HG03064 (cell line): Measurements from ENCODE around the gene CGNL1.

Experiments used
- ATAC-seq: cut with Tn5 transposase; IDR thresholded peaks from one replicate; pipeline ENCODE4 v1.9.1; 2021; ENCODE audit warnings: low read depth; ENCODE audit not compliant: unreplicated experiment

Gene CGNL1

DNA sequence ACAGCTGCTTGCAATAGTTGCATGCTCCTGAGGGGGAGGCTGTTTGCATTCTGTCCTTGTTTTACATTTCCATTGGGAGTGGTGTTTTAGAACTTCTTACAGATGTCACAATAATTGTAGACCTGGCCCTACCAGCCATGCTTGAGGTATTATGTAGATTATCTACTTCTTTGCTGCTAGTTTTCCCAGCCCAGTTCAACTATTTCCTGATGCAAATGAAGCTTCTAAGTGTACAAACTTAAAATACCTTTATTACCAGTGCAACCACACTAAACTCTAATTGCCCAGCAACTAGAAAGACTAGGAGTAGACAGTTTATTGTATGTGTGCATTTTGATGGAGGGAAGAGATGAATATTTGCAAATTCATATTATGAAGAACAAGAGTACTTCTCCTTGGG, 110.5 kb downstream of the CGNL1 start:
- no peak for ATAC-seq

GRCh38 chr15:57489122-57489521, 112.8 kb downstream of the CGNL1 start:
- no peak for ATAC-seq

- no peak for ATAC-seq
Observed at GRCh38 chr15:57493351-57493750, 117.0 kb downstream of the CGNL1 start.

GRCh38 chr15:57494581-57494980, 118.3 kb downstream of the CGNL1 start:
- ATAC-seq = no peak

DNA sequence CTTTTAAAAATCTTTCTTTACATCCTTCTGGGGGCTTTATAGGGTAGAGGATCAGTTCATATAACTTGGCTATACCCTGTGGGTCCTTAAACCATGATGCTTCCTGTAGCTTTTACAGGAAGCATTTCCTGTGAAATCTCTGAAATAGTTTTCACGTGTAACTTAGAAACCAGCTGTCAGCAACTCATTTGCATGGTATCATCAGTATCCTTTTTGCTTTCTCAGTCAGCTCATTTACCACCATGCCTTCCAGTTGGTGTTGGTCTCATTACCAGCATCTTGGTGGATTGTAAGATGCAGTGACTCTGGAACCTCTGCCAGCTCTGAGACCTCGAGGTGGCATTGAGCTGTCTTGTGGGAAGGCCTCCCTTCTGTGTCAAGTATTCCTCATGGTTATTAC, 118.7 kb downstream of the CGNL1 start:
- ATAC-seq = no peak

DNA sequence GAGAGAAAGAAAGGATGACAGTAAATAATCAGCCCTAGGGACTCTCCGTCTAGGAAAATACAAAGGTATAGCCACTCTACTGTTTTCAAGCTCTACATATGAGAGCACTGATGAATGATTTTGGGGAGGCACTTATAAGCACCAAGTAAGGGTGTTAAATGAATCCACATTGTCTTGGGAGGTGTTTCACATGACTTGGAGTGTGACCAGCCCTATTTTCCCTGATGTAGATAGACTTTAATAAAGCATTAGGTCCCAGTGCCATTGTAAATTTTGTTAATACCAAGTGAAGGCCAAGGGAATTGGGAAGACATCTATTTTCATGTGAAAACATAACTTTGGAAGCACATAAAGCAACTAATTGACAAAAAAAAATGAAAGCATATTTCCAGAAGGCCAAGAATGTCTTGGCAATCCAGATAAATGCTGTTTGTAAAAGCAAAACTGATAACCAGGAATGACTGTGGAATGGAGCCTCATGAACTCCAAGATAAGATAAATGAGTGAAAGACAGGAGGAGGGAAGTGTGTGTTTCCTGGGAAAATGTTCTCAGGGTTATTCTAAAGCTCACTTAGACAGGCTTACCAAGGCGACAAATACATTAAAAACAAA, 119.4 kb downstream of the CGNL1 start:
- ATAC-seq = no peak

GRCh38 chr15:57496594-57496945, 120.3 kb downstream of the CGNL1 start:
- ATAC-seq = no peak

GRCh38 chr15:57496946-57497869, 120.9 kb downstream of the CGNL1 start:
- no peak for ATAC-seq

GRCh38 chr15:57500256-57500655, 124.0 kb downstream of the CGNL1 start:
- ATAC-seq = no peak

GRCh38 chr15:57500979-57501576, 124.8 kb downstream of the CGNL1 start:
- no peak for ATAC-seq

GRCh38 chr15:57502116-57502515, 125.8 kb downstream of the CGNL1 start:
- no peak for ATAC-seq

- ATAC-seq = no peak
Observed at GRCh38 chr15:57503051-57503702, 126.9 kb downstream of the CGNL1 start.

DNA sequence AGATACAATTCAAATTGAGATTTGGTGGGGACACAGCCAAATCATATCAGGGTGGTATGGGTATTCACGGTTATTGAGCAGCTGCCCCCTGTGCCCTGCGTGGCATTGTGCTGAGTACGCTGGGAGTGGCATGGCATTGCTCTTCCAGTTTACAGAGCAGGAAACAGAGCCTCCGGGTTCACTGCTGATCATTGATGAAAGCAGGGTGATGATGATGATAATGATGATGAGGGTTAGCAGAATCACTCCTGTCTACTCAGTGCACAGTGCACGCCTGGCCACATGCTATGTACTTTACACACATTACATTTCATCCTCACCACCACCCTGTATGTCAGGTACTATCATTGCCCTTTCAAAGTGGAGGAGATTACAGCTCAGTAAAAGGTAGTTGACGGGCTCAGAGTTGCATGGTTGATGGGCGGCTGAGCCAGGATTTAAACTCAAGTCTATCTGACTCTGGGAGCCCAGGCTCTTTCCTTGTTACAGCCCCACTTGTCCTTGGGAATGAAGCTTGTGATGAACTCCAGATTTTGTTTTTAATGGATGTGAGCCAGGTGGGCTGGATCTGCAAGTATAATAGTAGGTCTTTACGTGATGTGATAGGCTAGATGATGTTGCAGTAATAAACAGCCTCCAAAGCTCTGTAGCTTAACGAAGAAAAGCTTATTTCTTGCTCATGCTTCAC, 127.8 kb downstream of the CGNL1 start:
- no peak for ATAC-seq

GRCh38 chr15:57504599-57504940, 128.3 kb downstream of the CGNL1 start:
- no peak for ATAC-seq

GRCh38 chr15:57505056-57505715, 128.9 kb downstream of the CGNL1 start:
- ATAC-seq = no peak

GRCh38 chr15:57505949-57506391, 129.7 kb downstream of the CGNL1 start:
- ATAC-seq = no peak

DNA sequence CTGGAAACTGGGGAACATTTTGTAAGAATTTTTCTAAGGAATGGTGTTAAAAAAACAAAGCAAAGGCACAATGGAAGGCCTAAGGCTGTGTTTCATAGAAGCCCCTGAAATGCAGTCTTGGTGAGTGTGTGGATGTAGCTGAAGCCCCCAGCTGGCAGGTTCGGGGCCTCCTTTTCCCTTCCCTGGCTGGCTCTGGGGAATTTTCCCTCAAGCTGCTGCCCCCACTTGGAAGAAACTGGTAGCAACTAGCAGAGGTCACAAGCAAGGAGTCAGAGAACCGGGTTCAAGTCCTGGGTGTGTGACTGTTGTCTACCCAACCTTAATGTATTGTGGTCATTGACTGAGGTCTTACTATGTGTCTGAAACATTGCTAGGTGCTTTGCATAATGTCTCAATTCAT, 130.1 kb downstream of the CGNL1 start:
- ATAC-seq = no peak

- no peak for ATAC-seq
Observed at GRCh38 chr15:57507111-57507510, 130.8 kb downstream of the CGNL1 start.

DNA sequence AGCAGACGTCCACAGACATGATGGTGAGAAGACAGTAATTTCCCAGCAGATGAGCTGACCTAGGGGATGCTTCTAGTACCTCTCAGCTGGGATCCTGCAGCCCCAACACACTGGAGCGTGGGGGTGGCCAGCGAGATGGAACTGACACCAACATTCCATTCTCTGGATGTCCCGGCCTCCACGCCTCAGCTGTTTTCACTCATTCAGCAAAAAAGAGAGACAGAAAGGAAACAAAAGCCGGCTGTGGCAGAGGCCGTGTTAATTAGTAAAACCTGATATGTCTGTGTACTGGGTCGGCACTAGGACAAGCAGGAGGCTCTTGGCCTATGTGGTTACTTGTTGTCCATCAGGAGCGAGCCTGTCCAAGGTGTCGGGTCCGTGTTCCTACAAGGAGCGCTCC, 132.8 kb downstream of the CGNL1 start:
- no peak for ATAC-seq

DNA sequence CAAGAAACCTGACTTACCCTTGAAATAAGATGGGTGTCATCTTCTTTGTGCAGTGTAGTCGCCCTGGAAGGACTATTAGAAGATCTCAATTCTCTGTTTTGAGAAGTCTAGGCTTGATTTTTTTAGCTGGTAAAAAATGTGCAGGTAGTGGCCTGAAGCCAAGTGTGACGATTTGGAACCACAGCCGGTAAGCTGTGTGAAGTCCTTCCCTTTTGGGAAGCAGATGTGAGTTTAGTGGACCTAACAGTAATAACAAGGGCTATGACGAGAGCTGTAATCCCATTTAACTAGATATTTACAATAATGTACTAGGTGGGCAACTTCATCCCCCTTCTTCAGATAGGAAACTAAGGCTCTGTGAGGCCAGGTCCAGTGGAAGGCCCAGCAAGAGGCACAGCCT, 133.7 kb downstream of the CGNL1 start:
- ATAC-seq = no peak
